Osteoblast (primary cell): ENCODE results near the gene MLPH. TPM values are rescaled to one million over a fixed set of nuclear protein-coding genes. Genes with fewer than 3 reads are reported as not detected.

Source experiments
- DNase-seq: peaks from one replicate; pipeline ENCODE4 v3.0.0; 2011; ENCODE audit warnings: low spot score, mixed read lengths; ENCODE audit not compliant: insufficient read length; ENCODE audit errors: missing footprints
- H2AFZ ChIP-seq: 2 replicates; pipeline ENCODE4 v1.6.0; 2011; ENCODE audit warnings: mild to moderate bottlenecking, low read length
- H3K27ac ChIP-seq: 2 replicates; pipeline ENCODE4 v1.5.1; 2011; ENCODE audit warnings: mild to moderate bottlenecking, low read depth, low read length, moderate library complexity
- H3K27me3 ChIP-seq: 2 replicates; pipeline ENCODE4 v1.6.0; 2012; ENCODE audit warnings: mild to moderate bottlenecking, control low read depth, inconsistent platforms, low read length, moderate library complexity; ENCODE audit not compliant: insufficient read depth
- H3K36me3 ChIP-seq: 2 replicates; pipeline ENCODE4 v1.5.1; 2011; ENCODE audit warnings: mild to moderate bottlenecking, low read length, control low read depth, moderate library complexity; ENCODE audit not compliant: insufficient read depth
- H3K4me1 ChIP-seq: 2 replicates; pipeline ENCODE4 v1.5.1; 2011; ENCODE audit warnings: mild to moderate bottlenecking, low read length, control low read depth, moderate library complexity; ENCODE audit not compliant: insufficient read depth
- H3K4me2 ChIP-seq: 2 replicates; pipeline ENCODE4 v1.6.0; 2011; ENCODE audit warnings: mild to moderate bottlenecking, low read length; ENCODE audit not compliant: insufficient read depth
- H3K4me3 ChIP-seq: fragments of 200-600 bp; sonication (generic); 3 replicates; pipeline ENCODE4 v1.5.1; 2012; ENCODE audit warnings: mild to moderate bottlenecking, low read length, inconsistent platforms; ENCODE audit not compliant: insufficient read depth
- H3K79me2 ChIP-seq: 2 replicates; pipeline ENCODE4 v1.6.0; 2012; ENCODE audit warnings: mild to moderate bottlenecking, low read length, control low read depth, inconsistent platforms; ENCODE audit not compliant: insufficient read depth
- H3K9me3 ChIP-seq: 2 replicates; pipeline ENCODE4 v1.5.1; 2011; ENCODE audit warnings: low read depth, low read length, control low read depth
- H4K20me1 ChIP-seq: 2 replicates; pipeline ENCODE4 v1.6.0; 2012; ENCODE audit warnings: mild to moderate bottlenecking, low read length, control low read depth; ENCODE audit not compliant: insufficient read depth
- CTCF ChIP-seq: IDR thresholded peaks from 2 replicates; pipeline ENCODE4 v1.5.1; 2011; ENCODE audit warnings: mild to moderate bottlenecking, low read depth, low read length, moderate library complexity; ENCODE audit errors: extremely low read depth
- total RNA-seq: library from RNA; depleted of rRNA; stranded (reverse); fragments of >200 nt; gene quantifications from 2 replicates; pipeline ENCODE4 v1.2.3, GENCODE V29; 2012

The MLPH gene
- total RNA-seq, 1 donor = 25.7 TPM

- H3K9me3 ChIP-seq = peaks cover 8% of the 10 kb centered on the region
- no peak overlapping the region for H2AFZ ChIP-seq
- DNase-seq = no peak
- H3K27me3 ChIP-seq = no peaks in the 10 kb centered on the region
- no peak overlapping the region for H3K4me3 ChIP-seq
- H4K20me1 ChIP-seq = peaks cover 3% of the 10 kb centered on the region
- peaks cover 50% of the 10 kb centered on the region for H3K36me3 ChIP-seq
- no peak overlapping the region for H3K27ac ChIP-seq
- no peak overlapping the region for H3K4me2 ChIP-seq
- TF ChIP-seq CTCF = no peak
- H3K4me1 ChIP-seq = peaks cover 28% of the 10 kb centered on the region
- H3K79me2 ChIP-seq = peaks cover 100% of the 10 kb centered on the region
Measured at GRCh38 chr2:237490795-237491194, 3.7 kb downstream of the MLPH start.

- peaks cover 100% of the 10 kb centered on the region for H3K79me2 ChIP-seq
Measured at GRCh38 chr2:237491515-237492118, 4.6 kb downstream of the MLPH start.

GRCh38 chr2:237492137-237492890, 5.3 kb downstream of the MLPH start:
- H3K4me1 ChIP-seq = peaks cover 26% of the 10 kb centered on the region
- DNase-seq = no peak
- H3K4me2 ChIP-seq = no peak overlapping the region
- peak overlapping the region; percentile 33 for H3K27ac ChIP-seq
- peaks cover 8% of the 10 kb centered on the region for H3K9me3 ChIP-seq
- no peaks in the 10 kb centered on the region for H3K27me3 ChIP-seq
- H3K36me3 ChIP-seq = peaks cover 63% of the 10 kb centered on the region
- H2AFZ ChIP-seq = no peak overlapping the region
- peaks cover 3% of the 10 kb centered on the region for H4K20me1 ChIP-seq
- H3K4me3 ChIP-seq = no peak overlapping the region
- TF ChIP-seq CTCF = no peak
- peaks cover 100% of the 10 kb centered on the region for H3K79me2 ChIP-seq

More at GRCh38 chr2:237491515-237492118, 4.6 kb downstream of the MLPH start:
- Histone ChIP-seq H4K20me1 (peaks cover 3% of the 10 kb centered on the region), H3K9me3 (peaks cover 8% of the 10 kb centered on the region), H3K4me2 (no peak overlapping the region), H3K27ac (no peak overlapping the region), H3K36me3 (peaks cover 58% of the 10 kb centered on the region), H3K4me1 (peaks cover 24% of the 10 kb centered on the region), H2AFZ (no peak overlapping the region), H3K4me3 (no peak overlapping the region), H3K27me3 (no peaks in the 10 kb centered on the region)
- no peak for DNase-seq
- TF ChIP-seq CTCF = no peak

- no peak overlapping the region for H2AFZ ChIP-seq
- H3K79me2 ChIP-seq = peaks cover 99% of the 10 kb centered on the region
- no peak overlapping the region for H3K4me3 ChIP-seq
- TF ChIP-seq CTCF = no peak
- H4K20me1 ChIP-seq = no peaks in the 10 kb centered on the region
- no peak for DNase-seq
- H3K27ac ChIP-seq = no peak overlapping the region
- peaks cover 77% of the 10 kb centered on the region for H3K36me3 ChIP-seq
- peaks cover 8% of the 10 kb centered on the region for H3K9me3 ChIP-seq
- no peak overlapping the region for H3K4me2 ChIP-seq
- H3K4me1 ChIP-seq = peaks cover 23% of the 10 kb centered on the region
- H3K27me3 ChIP-seq = no peaks in the 10 kb centered on the region
Measured at GRCh38 chr2:237494066-237494465, 7.0 kb downstream of the MLPH start.
